HT1080 (cell line): ENCODE results near the gene ADCY5. TPM values are rescaled to one million over a fixed set of nuclear protein-coding genes. Genes with fewer than 3 reads are reported as not detected.
A peak's percentile ranks its signal among the peaks of the same experiment; 100 is the strongest.

Experiments used
- DNase-seq: peaks from one replicate; pipeline ENCODE4 v3.0.0-alpha.2; 2015; ENCODE audit warnings: low read depth
- total RNA-seq: library from RNA; depleted of rRNA; stranded (reverse); fragments of >200 nt; shearing (Covaris generic); gene quantifications from 2 replicates; pipeline ENCODE4 v1.2.3, GENCODE V29; 2014

ADCY5 gene
- total RNA-seq, 1 experiment from 2014 or later, result 1.7 TPM

DNA sequence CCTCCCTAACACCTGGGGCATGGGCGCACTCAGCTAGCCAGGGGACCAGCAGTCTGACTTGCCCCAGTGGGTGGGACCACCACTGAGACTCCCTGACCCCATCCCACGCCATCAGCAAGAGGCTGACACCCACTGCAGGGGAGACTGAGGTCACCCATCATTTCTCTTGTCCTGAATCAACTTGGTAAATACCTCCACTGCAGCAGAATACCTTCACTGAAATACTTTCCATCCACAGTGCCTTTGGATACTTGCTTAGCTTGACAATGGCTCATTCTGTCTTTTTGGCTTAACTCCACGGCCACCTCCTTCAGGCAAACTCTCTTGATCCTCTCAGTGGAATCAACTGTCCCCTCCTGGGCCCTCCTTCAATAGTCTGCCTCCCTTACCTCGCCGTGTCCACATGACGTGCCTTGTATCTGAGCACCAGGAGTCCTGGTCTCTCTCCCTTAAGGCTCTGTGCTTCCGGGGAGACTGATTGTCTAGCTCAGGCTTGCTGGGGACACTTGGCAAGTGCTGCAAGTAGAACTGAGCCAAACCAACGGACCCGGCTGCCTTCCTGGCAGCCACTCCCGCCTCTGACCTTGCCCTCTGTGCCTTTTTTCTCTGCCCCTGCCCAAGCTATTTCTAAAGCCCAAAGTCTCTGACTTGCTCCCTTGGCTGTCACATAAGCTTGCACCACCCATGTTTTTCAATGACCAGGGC is 119.1 kb downstream of the ADCY5 start:
- no peak for DNase-seq

- DNase-seq, result peak; percentile 77
These were observed 119.8 kb downstream of the ADCY5 start for GRCh38 chr3:123328851-123329635.

- DNase-seq, result no peak
These were observed 120.7 kb downstream of the ADCY5 start for GRCh38 chr3:123327956-123328850.

- no peak for DNase-seq
These were observed 121.4 kb downstream of the ADCY5 start for GRCh38 chr3:123327480-123327879.

GRCh38 chr3:123326531-123326930 is 122.4 kb downstream of the ADCY5 start:
- no peak for DNase-seq

DNA sequence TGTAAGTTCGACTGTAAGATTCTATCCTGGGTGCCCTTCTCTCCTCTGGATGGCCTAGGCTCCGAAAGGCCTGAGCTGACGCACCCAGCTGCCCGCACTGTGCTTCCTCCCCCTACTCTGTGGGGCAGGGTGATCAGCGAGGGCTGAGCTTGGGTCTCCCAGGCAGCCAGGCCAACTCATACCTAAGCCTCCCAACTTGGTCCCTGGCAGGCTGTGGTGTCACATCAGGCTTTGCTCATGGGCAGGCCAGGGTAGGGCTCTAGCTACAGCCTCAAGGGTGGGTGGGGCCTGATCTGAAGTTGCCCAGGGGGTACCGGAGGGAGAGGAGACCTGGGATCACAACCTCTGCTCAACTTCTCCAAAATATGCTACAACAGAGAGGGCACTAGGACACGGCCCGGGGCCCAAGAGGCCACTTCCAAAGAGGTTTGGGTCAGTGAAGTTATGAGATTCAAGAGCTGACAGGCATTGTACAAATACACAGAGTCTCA is 123.1 kb downstream of the ADCY5 start:
- DNase-seq, result no peak

- DNase-seq, result no peak
These were observed 123.8 kb downstream of the ADCY5 start for GRCh38 chr3:123324880-123325765.

DNA sequence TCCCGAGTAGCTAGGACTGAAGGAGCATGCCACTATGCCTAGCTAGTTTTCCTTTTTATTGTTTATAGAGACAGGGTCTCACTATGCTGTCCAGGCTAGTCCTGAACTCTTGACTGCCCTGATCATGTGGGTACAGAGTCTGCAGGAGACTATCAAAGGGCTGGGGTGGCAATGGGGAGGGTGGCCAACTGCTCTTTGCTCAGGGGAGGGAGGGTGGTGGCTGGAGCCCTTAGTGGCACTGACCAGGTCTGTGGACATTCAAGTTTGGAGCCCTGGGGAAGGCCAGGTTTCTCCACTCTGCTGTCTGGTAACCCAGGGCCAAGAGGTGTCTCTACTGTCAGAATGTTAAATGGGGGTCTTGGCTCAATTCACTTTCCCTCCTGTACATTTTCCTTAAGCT is 125.1 kb downstream of the ADCY5 start:
- DNase-seq, result no peak

- no peak for DNase-seq
These were observed 126.0 kb downstream of the ADCY5 start for GRCh38 chr3:123322866-123323265.

GRCh38 chr3:123321806-123322205 is 127.1 kb downstream of the ADCY5 start:
- no peak for DNase-seq

- DNase-seq, result no peak
These were observed 128.7 kb downstream of the ADCY5 start for GRCh38 chr3:123320221-123320620.

DNA sequence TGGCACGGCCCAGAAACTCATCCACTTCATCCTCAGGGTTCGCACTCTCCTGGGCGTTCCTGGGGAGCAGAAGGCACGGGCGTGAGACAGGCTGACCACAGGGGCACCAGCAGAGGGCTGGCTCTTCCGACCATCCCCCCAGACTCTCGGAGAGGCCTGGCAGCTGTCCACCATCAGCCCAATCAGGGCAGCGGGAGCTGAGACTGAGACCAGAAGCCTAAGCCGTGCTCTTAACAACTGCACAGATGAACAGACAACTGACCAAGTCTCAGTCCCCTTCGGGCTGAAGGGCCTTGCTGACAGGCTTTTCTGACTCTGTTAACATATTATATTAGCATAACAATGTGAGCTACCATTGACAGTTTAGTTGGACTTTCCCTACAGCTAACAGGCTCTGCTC is 129.1 kb downstream of the ADCY5 start:
- DNase-seq, result no peak

- no peak for DNase-seq
These were observed 130.5 kb downstream of the ADCY5 start for GRCh38 chr3:123318374-123318773.

DNA sequence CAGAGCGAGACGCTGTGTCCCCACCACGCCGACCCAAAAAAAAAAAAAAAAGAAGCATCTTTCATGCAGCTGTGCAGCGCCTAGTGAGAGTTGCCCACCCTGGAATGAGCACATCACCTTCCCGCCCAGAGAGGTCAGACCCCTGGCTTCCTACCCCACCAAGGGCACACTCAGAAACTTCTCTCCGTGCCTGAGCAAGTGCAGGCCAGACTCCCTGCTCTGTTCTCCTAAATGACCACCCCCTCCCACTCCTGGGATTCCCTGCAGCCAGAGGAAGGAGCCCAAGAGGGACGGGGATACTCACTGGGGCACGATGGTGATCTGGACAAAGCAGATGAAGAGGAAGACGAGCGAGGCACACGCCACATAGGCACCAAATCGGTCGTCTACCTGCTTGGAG is 131.2 kb downstream of the ADCY5 start:
- no peak for DNase-seq

- no peak for DNase-seq
These were observed 133.7 kb downstream of the ADCY5 start for GRCh38 chr3:123315271-123315595.

- no peak for DNase-seq
These were observed 134.3 kb downstream of the ADCY5 start for GRCh38 chr3:123314359-123315270.

- no peak for DNase-seq
These were observed 135.0 kb downstream of the ADCY5 start for GRCh38 chr3:123313889-123314288.

DNA sequence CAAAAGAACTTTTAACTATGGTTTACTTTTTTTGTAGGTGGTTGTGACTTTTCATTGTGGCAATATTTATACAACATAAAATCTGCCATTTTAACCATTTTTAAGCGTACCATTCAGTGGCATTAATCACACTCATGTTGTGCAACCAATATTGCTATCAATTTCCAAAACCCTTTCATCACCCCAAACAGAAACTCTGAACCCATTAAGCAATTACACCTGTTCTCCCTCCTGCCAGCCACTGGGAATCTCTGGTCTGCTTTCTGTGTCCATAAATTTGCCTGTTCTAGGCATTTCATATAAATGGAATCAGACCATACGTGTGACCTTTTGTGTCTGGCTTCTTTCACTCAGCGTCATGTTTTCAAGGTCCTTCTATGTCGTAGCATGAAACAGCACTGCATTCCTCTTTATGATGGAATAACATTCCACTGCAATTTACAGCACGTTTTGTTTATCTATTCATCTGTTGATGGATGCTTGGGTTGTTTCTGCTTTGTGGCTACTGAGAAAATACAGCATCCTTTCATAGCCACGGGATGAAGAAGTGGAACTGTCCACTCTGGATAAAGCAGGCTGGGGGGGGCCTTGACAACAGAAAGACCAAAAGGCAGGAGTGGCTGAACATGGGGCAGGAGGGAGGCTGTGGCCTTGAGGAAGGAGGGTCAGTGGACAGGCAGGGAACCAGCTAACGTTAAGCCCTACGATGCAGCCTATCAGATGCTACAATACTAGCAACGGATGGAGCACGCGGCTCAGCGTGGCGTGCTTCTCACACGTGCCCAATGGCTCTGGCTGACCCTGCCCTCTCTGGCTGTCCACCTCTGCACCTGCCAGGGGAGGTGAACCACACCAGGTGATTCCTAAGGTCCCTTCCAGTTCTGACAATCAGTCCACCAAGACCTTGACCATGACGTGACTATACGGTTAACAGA is 136.3 kb downstream of the ADCY5 start:
- DNase-seq, result no peak

DNA sequence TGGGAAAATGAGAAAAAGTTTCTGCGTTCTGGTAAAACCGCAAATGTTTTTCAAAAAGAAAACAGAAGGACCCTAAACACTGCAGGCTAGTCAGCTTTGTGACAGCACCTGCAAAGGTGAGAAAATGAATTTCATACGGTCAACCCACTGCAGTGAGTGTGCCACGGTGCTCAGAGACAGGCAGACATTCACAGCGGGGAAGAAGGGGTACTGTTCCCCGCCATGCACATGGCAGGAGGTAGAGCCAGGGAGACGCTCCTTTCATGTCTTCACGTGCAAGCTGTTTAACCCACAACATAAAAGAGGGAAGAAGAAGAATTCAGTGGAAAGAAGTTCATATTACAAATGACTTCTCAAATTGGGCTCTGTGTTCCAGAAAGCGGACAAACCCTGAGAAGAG is 137.7 kb downstream of the ADCY5 start:
- DNase-seq, result no peak
